IMR-90 (cell line): ENCODE data around the gene UNC79.

ENCODE experiments used
- BHLHE40 ChIP-seq: fragments of 150-350 bp; IDR thresholded peaks from 2 replicates; pipeline ENCODE4 v1.6.1; 2016; ENCODE audit warnings: mild to moderate bottlenecking, low read depth, low read length
- CEBPB ChIP-seq: IDR thresholded peaks from 2 replicates; pipeline ENCODE4 v1.6.1; 2012; ENCODE audit warnings: low read depth, low read length, improper control_type of control experiment
- CHD1 ChIP-seq: IDR thresholded peaks from 2 replicates; pipeline ENCODE4 v1.6.1; 2012; ENCODE audit warnings: low read depth, low read length, improper control_type of control experiment
- FOS ChIP-seq: fragments of 150-350 bp; IDR thresholded peaks from 2 replicates; pipeline ENCODE4 v1.6.1; 2016; ENCODE audit warnings: low read depth, low read length
- MAFK ChIP-seq: IDR thresholded peaks from 2 replicates; pipeline ENCODE4 v1.6.1; 2012; ENCODE audit warnings: low read depth, low read length, improper control_type of control experiment
- POLR2A ChIP-seq: IDR thresholded peaks from 2 replicates; pipeline ENCODE4 v1.6.1; 2012; ENCODE audit warnings: mild to moderate bottlenecking, low read depth, low read length
- RAD21 ChIP-seq: IDR thresholded peaks from 2 replicates; pipeline ENCODE4 v1.6.1; 2012; ENCODE audit warnings: low read length, improper control_type of control experiment
- RCOR1 ChIP-seq: IDR thresholded peaks from 2 replicates; pipeline ENCODE4 v1.6.1; 2012; ENCODE audit warnings: mild to moderate bottlenecking, low read length, improper control_type of control experiment; ENCODE audit not compliant: insufficient replicate concordance
- RFX5 ChIP-seq: IDR thresholded peaks from 2 replicates; pipeline ENCODE4 v1.8.0; 2012; ENCODE audit warnings: low read depth, mild to moderate bottlenecking, low read length, moderate library complexity
- TF ChIP-seq, protein P1 (sequence below): conservative IDR thresholded peaks from 2 replicates; pipeline ENCODE4 v1.5.1; 2012; ENCODE audit warnings: mild to moderate bottlenecking, low read depth, low read length, improper control_type of control experiment
- TF ChIP-seq, protein P2 (sequence below): fragments of 150-350 bp; IDR thresholded peaks from 2 replicates; pipeline ENCODE4 v1.6.1; 2017; ENCODE audit warnings: mild to moderate bottlenecking, antibody characterized with exemption, low read length, low read depth
- TF ChIP-seq, protein P3 (sequence below): fragments of 150-350 bp; IDR thresholded peaks from 2 replicates; pipeline ENCODE4 v1.6.1; 2016; ENCODE audit warnings: low read depth, mild to moderate bottlenecking, low read length, moderate library complexity, borderline replicate concordance

DNA sequence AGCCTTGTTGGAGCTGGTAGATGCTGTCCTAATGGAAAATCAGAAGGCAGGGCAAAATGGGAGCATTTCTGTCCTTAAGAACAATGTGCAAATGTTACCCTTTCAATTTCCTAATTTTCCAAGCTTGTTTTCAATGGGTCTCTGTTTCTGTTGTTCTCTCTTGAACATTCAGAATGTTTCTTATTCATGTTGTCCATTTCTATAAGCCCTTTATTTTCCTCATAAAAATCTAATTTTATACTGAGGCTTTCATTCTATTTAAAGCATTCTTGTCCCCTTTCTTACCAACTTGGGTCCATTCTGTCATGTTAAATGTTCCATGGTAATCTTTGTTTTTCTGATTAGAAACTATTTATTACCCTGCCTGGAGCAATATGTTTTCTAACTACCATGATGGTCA is 232.6 kb downstream of the UNC79 start:
- TF ChIP-seq POLR2A, result no peak
- TF ChIP-seq BHLHE40, result no peak
- TF ChIP-seq, protein P1, sequence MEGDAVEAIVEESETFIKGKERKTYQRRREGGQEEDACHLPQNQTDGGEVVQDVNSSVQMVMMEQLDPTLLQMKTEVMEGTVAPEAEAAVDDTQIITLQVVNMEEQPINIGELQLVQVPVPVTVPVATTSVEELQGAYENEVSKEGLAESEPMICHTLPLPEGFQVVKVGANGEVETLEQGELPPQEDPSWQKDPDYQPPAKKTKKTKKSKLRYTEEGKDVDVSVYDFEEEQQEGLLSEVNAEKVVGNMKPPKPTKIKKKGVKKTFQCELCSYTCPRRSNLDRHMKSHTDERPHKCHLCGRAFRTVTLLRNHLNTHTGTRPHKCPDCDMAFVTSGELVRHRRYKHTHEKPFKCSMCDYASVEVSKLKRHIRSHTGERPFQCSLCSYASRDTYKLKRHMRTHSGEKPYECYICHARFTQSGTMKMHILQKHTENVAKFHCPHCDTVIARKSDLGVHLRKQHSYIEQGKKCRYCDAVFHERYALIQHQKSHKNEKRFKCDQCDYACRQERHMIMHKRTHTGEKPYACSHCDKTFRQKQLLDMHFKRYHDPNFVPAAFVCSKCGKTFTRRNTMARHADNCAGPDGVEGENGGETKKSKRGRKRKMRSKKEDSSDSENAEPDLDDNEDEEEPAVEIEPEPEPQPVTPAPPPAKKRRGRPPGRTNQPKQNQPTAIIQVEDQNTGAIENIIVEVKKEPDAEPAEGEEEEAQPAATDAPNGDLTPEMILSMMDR, result no peak
- TF ChIP-seq CEBPB, result no peak
- no peak for TF ChIP-seq CHD1
- no peak for TF ChIP-seq RAD21
- TF ChIP-seq MAFK, result no peak
- TF ChIP-seq, protein P2, sequence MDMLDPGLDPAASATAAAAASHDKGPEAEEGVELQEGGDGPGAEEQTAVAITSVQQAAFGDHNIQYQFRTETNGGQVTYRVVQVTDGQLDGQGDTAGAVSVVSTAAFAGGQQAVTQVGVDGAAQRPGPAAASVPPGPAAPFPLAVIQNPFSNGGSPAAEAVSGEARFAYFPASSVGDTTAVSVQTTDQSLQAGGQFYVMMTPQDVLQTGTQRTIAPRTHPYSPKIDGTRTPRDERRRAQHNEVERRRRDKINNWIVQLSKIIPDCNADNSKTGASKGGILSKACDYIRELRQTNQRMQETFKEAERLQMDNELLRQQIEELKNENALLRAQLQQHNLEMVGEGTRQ, result no peak
- TF ChIP-seq, protein P3, sequence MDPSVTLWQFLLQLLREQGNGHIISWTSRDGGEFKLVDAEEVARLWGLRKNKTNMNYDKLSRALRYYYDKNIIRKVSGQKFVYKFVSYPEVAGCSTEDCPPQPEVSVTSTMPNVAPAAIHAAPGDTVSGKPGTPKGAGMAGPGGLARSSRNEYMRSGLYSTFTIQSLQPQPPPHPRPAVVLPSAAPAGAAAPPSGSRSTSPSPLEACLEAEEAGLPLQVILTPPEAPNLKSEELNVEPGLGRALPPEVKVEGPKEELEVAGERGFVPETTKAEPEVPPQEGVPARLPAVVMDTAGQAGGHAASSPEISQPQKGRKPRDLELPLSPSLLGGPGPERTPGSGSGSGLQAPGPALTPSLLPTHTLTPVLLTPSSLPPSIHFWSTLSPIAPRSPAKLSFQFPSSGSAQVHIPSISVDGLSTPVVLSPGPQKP, result no peak
- TF ChIP-seq RFX5, result no peak
- no peak for TF ChIP-seq FOS
- TF ChIP-seq RCOR1, result no peak
